SU-DHL-6 (cell line): ENCODE data around the gene PSME4.

Experiments used
- CTCF ChIP-seq: fragments of 200-600 bp; sonication (generic); IDR thresholded peaks from one replicate; pipeline ENCODE4 v1.5.1; 2017; ENCODE audit warnings: antibody characterized with exemption, mild to moderate bottlenecking, low read length, moderate library complexity; ENCODE audit not compliant: insufficient read depth, poor library complexity, severe bottlenecking
- EZH2phosphoT487 ChIP-seq: fragments of 200-600 bp; sonication (generic), shearing (Covaris generic); conservative IDR thresholded peaks from 2 replicates; pipeline ENCODE4 v1.6.1; 2018; ENCODE audit warnings: mild to moderate bottlenecking, antibody characterized with exemption, low read length, moderate library complexity, mixed read lengths

- TF ChIP-seq CTCF (no peak), EZH2phosphoT487 (no peak)
Observed at GRCh38 chr2:54008439-54008838, 37.6 kb upstream of the PSME4 start.
